ENCODE measurements around the gene SLC5A12. TPM values are rescaled to one million over a fixed set of nuclear protein-coding genes. Genes with fewer than 3 reads are reported as not detected.

The SLC5A12 gene, protein sequence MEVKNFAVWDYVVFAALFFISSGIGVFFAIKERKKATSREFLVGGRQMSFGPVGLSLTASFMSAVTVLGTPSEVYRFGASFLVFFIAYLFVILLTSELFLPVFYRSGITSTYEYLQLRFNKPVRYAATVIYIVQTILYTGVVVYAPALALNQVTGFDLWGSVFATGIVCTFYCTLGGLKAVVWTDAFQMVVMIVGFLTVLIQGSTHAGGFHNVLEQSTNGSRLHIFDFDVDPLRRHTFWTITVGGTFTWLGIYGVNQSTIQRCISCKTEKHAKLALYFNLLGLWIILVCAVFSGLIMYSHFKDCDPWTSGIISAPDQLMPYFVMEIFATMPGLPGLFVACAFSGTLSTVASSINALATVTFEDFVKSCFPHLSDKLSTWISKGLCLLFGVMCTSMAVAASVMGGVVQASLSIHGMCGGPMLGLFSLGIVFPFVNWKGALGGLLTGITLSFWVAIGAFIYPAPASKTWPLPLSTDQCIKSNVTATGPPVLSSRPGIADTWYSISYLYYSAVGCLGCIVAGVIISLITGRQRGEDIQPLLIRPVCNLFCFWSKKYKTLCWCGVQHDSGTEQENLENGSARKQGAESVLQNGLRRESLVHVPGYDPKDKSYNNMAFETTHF
- not detected for total RNA-seq

- Histone ChIP-seq H3K4me1 (replicated peaks) (no peaks in the 10 kb centered on the region), H3K4me3 (no peak within 1 kb of the TSS), H3K27me3 (replicated peaks; ENCODE audit: insufficient read depth) (no peaks in the 10 kb centered on the region), H3K36me3 (no peaks in the 10 kb centered on the region), H3K27ac (no peak within 1 kb of the TSS), H3K9me3 (no peaks in the 10 kb centered on the region)
- no peak for DNase-seq (ENCODE audit: low spot score)
- TF ChIP-seq POLR2AphosphoS5 (IDR thresholded peaks at IDR 0.05) (no peak), CTCF (IDR thresholded peaks at IDR 0.05) (no peak), POLR2A (IDR thresholded peaks at IDR 0.05) (no peak)
- 44% methylated on average over 3 of the region's 3 CpGs for WGBS
- intact Hi-C loops (cut with DNase I): no loop called here
Measured at GRCh38 chr11:26721948-26722475, at the start of gene SLC5A12. SLC5A12 (minus strand) TSS chr11:26722060; CDS start chr11:26721714, 346 bp downstream.

- Histone ChIP-seq H3K9me3 (no peaks in the 10 kb centered on the region), H3K4me3 (no peak overlapping the region), H3K36me3 (no peaks in the 10 kb centered on the region), H3K27me3 (replicated peaks; ENCODE audit: insufficient read depth) (no peaks in the 10 kb centered on the region), H3K4me1 (replicated peaks) (no peaks in the 10 kb centered on the region), H3K27ac (no peak overlapping the region)
- DNase-seq (ENCODE audit: low spot score): no peak
- TF ChIP-seq POLR2A (IDR thresholded peaks at IDR 0.05) (no peak), POLR2AphosphoS5 (IDR thresholded peaks at IDR 0.05) (no peak), CTCF (IDR thresholded peaks at IDR 0.05) (no peak)
- intact Hi-C loops (cut with DNase I): no loop called here
Measured at GRCh38 chr11:26769027-26769426, 47.2 kb upstream of the SLC5A12 start.

- no peak overlapping the region for H3K4me3 ChIP-seq
- H3K27me3 ChIP-seq (replicated peaks; ENCODE audit: insufficient read depth): no peaks in the 10 kb centered on the region
- no peaks in the 10 kb centered on the region for H3K4me1 ChIP-seq (replicated peaks)
- no peaks in the 10 kb centered on the region for H3K9me3 ChIP-seq
- no peak for DNase-seq (ENCODE audit: low spot score)
- intact Hi-C loops (cut with DNase I): no loop called here
- no peak for TF ChIP-seq POLR2A (IDR thresholded peaks at IDR 0.05)
- TF ChIP-seq POLR2AphosphoS5 (IDR thresholded peaks at IDR 0.05): no peak
- no peak for TF ChIP-seq CTCF (IDR thresholded peaks at IDR 0.05)
- no peaks in the 10 kb centered on the region for H3K36me3 ChIP-seq
- WGBS: 89% methylated on average over 2 of the region's 2 CpGs
- no peak overlapping the region for H3K27ac ChIP-seq
Measured at GRCh38 chr11:26767060-26767459, 45.2 kb upstream of the SLC5A12 start.

DNA sequence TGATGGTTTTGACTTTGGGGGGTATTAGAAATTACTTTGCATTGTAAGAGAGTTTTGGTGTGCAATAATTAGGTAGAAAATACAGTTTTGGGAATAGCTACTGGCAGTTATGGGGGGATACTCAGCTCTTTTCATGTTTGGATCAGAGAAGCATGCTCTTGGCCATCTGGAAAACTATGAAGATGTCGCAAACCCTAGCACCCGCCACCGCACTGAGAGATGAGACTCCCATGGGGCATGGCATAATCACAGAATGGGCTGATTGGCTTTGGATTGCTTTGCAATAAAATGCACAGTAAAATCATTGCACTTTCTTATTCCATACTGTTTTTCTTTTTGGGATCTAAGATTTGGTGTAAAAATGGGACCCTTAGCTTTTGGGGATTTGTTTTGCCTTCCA, 43.5 kb upstream of the SLC5A12 start:
- no peak overlapping the region for H3K27ac ChIP-seq
- 91% methylated on average over 3 of the region's 3 CpGs for WGBS
- no peak for DNase-seq (ENCODE audit: low spot score)
- no peaks in the 10 kb centered on the region for H3K36me3 ChIP-seq
- no peaks in the 10 kb centered on the region for H3K9me3 ChIP-seq
- H3K27me3 ChIP-seq (replicated peaks; ENCODE audit: insufficient read depth): no peaks in the 10 kb centered on the region
- no peaks in the 10 kb centered on the region for H3K4me1 ChIP-seq (replicated peaks)
- intact Hi-C loops (cut with DNase I): no loop called here
- TF ChIP-seq POLR2A (IDR thresholded peaks at IDR 0.05): no peak
- TF ChIP-seq POLR2AphosphoS5 (IDR thresholded peaks at IDR 0.05): no peak
- TF ChIP-seq CTCF (IDR thresholded peaks at IDR 0.05): no peak
- H3K4me3 ChIP-seq: no peak overlapping the region

Measured in prostate gland (tissue), 2 donors.